Fibroblast of gingiva (primary cell): ENCODE data around the gene ASTN2.
"Not testable (repeated sequence)": the region's sequence is repeated elsewhere in the genome, so short reads cannot be mapped to it uniquely, and the experiment has no call there.

Experiments used
- DNase-seq: peaks from one replicate; pipeline ENCODE4 v3.0.0-alpha.2; 2011; ENCODE audit warnings: low read depth

The ASTN2 gene

DNA sequence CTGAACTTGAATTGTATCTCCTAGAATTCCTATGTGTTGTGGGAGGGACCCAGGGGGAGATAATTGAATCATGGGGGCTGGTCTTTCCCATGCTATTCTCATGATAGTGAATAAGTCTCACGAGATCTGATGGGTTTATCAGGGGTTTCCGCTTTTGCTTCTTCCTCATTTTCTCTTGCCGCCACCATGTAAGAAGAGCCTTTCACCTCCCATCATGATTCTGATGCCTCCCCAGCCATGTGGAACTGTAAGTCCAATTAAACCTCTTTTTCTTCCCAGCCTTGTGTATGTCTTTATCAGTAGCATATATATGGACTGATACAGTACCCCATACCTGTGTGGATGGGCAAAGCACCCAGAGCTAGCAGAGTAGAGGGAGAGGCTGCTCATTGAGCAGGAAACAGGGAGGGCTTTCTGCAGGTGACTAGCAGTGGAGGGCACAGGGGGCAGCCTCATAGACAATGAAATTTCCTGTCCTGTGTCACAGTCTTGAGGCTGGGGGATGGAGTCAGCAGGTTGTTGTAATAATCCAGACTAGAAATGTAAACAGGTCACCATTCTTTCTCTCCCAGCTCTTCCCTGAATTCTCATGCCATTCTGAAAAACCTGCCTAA, 496.9 kb downstream of the ASTN2 start:
- DNase-seq = not testable (repeated sequence)

DNA sequence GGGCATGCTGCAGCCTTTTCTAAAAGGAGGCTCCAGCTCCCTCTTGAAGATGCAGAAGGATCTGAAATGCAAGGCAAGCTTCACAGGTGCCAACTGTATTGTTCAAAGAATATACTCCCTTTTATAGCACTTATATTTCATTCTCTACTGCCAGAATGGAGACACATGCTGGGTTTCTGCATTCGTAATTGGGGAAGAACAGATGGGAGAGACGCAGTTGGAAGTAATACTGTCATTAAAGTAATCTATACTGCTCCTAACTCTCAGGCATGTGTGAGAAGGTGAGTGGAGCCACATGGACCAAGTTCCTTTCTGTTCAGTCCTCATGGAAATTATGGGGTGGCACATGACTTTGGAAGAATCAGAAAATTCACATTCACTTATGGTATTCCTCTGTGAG, 501.3 kb downstream of the ASTN2 start:
- no peak for DNase-seq

DNA sequence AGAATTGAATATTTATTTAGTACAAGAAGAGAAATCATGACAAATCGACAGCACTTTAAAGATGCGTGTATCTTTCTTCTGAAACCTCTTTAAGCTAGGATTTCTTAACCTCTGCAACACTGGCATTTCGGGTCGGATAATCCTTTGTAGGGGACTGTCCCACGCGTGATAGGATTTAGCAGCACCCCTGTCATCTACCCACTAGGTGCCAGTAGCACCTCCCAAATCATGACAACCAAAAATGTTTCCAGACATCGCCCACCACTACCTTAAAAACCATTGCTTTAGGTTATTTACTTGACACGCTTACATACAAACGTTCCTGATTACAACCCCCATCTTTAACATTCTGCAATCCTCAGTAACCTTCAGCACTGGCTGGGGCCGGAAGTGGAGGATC, 504.7 kb downstream of the ASTN2 start:
- no peak for DNase-seq

DNA sequence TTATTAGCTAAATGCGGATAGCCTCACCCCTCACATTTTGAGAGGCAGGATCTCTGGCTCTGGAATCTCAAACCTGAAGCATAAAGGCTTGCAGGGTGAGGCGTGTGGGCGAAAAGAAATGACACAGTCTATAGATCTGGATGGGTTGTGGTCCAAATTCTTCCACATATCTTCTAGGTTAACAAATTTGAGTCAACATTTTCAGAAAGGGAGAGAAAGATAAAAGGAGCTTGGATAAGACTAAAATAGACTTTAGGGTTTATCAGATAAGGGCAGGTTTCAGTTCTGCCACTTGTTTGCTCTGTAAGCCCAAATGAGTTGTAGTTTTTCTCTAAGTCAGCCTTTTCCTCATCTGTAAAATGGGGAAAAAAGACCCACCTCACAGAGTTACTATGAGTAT, 506.9 kb downstream of the ASTN2 start:
- no peak for DNase-seq

DNA sequence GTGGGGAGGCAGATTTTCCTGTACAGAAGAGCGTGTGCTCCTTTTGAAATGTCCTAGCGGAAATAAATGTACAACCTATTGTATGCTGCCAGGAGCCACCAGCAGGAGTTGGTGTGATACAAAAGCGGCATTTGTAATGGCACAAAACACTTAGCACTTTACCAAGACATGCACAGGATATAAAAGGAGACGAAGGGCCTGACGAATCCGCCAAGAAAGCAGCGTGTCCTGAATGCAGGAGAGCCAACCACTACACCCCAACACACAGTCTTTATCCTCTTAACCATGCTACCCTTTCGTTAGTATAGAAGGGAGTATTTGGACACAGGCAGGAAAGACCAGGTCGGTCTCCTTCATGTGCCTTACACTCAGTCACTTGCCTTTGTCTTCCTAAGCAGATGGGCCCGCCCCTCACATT, 509.7 kb downstream of the ASTN2 start:
- DNase-seq = no peak

DNA sequence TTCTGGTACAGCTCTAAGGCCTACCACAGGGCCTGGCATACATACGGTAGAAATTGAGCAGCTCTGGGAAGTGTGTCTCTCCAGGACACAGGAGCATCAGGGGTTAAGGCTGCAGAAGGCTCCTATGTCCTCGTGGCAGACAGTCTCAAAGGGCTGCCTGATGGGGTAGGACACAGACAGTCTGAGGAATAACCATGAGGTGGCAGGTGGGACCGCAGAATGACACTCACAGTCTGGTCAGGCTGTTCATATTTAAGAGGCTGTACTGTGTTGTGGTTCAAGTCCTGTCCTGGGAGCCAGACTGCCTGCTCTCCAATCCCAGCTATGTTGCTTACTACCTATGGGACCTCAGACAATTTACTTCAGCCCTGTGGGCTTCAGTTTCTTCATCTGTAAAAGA, 510.7 kb downstream of the ASTN2 start:
- DNase-seq = no peak

DNA sequence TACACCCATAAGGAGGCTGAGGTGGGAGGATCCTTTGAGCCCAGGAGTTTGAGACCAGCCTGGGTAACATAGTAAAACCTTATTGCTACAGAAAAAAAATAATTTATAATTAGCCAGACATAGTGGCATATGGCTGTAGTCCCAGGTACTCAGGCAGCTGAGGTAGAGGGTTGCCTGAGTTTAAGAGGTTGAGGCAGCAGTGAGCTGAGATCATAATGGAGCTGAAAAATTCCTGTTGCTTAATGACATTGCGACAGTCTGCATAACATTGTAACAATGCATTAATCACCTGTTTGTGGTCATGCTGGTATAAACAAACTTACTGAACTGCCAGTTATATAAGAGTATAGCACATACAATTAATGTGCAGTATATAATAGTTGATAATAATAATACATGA, 513.6 kb downstream of the ASTN2 start:
- no peak for DNase-seq

DNA sequence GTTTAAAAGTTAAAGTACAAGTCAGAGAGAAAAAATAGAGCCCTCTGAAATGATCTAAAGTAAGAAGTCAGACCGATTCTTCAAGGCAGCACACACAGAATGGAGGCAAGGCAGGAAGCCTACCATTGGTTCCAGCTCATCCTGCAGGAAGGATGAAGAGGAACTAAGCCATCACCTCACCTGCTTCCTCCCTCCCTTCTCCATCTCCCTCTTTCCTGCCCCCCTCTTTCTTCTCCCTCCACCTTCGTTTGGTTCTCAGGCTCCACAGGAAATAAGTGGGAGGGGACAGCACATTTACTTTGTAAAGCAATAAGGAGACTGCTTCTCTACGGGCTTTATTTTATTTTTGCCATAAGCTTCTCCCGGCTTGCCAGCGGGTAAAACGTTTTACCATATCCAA, 514.3 kb downstream of the ASTN2 start:
- no peak for DNase-seq

DNA sequence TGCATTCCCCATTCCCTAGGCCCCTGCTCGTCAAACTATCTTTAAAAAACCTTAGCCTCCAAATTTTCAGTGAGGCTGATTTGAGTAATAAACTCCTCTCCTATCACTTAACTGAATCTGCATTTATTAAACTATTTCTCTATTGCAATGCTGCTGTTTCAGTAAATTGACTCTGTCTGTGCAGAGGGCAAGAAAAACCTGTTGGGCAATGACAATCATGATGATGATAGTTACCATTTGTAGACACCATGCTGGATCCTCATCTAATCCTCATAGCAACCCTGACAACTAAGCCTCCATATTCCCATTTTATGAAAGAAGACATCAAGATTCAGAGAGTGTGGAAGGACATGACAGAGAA, 514.9 kb downstream of the ASTN2 start:
- no peak for DNase-seq

DNA sequence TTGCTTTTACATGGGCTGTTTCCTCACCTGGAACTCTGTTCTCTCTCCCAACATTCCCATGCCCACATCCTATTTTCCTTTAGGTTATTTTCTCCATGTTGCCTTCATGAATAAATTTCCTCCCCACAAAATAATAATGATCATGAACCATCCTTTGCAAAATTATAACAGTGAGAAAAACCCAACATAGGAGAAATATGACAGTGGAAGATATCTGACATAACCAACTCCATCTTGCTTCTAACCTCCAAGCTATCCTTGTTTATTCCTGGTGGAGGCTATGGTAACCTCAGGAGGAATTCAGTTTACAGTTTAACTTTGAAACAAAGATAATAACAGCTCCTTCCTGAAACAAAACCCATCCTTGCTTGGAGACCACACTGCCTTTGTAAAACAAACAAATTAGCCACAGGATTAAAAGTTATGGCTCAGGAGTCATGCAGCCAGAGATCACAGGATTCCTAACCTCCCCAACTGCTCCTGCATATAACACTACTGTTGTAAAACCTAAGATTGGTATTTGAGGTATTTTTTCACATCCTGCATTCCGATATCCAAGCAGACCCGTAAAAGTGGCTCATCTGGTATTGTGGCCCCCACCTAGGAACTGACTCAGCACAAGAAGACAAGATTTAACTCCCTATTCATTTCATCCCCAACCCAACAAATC, 515.4 kb downstream of the ASTN2 start:
- DNase-seq = no peak

DNA sequence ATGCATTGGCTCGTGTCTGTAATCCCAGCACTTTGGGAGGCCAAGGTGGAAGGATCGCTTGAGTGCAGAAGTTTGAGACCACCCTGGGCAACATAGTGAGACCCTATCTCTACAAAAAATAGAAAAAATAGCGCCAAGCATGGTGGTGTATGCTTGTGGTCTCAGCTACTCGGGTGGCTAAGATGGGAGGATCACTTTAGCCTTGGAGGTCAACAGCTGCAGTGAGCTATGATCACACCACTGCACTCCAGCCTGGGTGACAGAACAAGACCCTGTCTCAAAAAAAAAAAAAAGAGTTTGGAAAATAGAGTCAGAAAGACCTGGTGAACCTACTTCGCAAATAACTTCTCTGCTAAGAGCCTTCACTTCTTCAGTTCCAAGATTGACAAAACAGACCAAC, 516.7 kb downstream of the ASTN2 start:
- not testable (repeated sequence) for DNase-seq

DNA sequence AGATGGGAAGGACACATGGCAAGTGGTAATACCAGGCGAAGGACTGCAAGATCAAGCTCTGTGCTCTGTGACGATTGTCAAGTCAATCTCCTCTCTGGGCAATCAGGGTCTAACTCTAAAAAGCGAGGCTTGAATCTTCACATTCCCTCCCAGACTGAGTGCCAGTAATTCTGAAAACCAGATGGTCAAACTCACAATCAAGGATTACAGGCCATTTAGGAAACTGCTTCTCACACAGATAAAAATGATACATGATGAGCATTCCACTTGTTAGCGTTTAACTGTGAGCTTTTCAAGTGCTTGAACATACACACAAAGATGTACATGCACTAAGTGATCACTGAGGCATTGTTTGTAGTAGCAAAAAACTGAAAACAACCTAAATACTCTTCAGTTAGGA, 517.7 kb downstream of the ASTN2 start:
- DNase-seq = no peak

DNA sequence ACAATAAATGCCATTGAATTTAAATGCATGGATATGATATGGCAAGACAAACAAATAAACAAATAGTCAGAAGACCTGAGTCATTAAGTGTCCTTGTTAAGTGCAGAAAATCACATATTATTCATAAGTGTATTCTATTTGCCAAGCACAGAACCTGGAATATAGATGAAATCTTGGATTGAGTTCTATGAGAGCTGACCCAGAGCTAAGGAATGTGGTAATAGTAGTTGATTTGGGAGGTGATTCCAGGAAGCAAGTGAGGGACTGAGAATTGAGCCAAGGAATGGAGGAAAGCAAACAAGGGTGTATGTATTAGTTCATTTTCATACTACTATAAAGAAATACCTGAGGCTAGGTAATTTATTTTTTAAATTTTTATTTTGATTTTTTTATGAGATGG, 518.9 kb downstream of the ASTN2 start:
- DNase-seq = no peak

DNA sequence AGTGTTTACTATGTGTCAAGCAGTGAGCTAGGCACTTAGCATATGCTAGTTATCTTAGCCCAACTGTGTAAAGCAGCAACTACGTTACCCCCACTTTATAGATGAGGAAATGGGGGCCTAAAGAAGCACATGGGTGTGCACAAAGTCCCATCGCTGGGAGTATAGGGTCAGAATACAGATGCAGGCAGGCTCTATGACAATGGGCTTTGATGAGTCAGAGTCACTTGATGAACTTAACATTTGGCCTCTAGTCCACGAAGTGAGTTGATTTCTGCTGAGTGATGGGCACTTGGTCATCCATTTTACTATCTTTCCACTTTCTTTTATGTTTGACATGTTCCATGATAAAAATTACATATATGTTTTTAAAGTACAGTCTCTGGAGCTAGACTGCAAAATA, 523.4 kb downstream of the ASTN2 start:
- no peak for DNase-seq

DNA sequence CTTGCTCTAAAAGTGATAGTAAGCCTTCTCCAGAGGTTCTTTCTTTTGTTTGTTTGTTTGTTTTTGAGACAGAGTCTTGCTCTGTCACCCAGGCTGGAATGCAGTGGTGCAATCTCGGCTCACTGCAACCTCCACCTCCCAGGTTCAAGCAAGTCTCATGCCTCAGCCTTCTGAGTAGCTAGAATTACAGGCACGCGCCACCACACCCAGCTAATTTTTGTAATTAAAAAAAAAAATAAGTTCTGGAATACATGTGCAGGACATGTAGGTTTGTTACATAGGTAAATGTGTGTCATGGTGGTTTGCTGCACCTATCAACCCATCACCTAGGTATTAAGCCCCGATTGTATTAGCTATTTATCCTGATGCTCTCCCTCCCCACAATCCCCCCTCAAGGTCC, 526.4 kb downstream of the ASTN2 start:
- DNase-seq = not testable (repeated sequence)

DNA sequence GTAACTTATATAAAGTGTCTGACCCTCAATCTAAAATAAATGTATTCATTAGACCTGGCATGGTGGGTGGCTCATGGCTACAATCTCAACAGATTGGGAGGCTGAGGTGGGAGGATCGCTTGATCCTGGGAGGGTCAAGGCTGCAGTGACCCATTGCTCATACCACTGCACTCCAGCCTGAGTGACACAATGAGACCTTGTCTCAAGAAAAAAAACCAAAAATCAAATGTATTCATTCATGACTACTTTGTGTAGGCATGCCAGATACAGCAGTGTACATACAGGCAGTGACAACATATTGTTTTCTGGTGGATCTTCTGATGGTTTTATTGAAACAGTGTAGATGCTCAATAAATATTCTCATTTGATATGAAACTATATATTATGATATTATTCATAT, 526.8 kb downstream of the ASTN2 start:
- DNase-seq = no peak

DNA sequence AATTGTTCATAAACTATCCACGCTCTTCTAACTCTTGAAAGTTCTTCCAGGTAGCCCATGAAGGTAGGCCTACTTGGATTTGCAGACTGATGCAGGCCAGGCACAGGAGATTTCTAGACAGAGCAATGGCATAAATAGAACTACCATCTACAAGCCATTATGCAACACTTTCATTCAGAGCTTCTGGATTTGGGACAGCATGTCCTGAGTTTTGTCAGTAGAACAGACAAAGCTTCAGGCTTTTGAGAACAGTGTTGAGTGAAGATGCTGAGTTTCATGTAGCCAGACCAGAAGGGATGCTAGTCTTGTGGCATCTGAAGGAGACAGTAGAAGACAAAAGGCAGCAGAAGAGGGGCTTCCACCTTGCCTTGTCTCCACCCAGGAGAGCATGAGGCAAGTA, 531.2 kb downstream of the ASTN2 start:
- DNase-seq = no peak

DNA sequence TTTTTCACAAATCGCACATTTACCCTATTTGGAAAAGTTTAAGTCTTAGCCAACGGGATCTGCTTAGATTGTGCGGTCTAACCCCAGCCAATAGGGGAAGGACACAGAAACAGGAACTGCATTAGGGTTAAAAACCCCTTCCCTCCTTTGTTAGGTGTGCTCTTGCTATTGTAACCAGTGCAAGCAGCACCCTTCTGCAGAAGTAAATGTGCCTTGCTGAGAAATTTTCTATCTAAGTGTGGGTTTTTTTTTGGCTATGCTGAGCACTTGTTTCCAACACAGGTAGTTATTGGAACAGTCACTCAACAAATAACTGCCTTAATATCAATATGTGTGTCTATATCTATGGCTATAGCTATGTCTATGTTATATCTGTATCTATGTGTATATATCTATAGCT, 537.8 kb downstream of the ASTN2 start:
- no peak for DNase-seq

DNA sequence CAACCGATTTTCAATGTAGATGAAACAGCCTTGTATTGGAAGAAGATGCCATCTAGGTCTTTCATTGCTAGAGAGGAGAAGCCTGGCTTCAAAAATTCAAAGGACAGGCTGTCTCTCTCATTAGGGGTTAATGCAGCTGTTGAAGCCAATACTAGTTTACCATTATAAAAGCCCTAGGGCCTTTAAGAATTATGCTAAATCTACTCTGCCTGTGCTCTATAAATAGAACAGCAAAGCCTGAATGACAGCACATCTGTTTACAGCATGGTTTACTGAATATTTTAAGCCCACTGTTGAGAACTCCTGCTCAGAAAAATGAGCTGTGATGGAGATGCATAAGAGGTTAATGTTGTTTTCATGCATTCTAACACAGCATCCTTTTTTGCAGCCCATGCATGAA, 539.3 kb downstream of the ASTN2 start:
- no peak for DNase-seq

DNA sequence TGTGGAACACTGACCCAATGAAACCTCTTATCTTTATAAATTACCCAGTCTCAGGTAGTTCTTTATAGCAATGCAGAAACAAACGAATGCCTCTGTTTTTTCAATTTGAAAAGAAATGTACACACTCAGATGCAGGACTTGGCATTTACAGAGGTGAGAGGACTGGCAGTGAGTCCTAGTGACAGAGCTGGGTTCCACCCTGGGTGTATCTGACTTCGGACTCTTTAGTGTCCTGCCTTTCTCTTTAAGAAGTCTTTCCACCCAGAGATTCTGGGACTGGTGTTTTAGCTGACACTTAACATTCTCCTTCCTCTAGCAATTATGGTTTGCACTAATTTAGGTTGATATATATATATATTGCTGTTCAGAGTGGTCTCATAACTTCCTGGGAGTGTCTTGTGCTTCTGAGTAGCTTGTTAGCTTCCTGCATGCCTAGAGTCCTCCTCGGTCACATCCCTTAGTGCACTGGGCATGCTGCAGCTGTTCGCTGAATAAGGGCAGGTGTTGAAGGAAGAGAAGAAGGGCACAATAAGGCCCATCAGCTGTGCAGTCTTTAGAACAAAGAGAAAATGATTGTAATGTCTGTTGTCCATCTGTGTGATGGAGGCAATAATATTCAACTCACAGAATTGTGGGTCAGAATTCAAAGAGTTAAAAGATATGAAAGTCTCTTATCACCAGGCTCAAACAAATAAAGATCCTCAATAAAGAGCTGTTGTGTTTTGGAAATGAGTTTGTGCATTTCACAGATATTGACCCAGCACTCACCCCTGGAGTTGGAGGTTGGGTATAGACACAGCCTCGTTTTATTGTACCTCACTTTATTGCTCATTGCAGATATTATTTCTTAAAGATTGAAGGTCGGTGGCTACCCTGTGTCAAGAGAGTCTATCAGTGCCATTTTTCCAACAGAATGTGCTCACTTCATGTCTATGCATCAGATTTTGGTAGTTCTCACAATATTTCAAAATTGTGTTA, 540.6 kb downstream of the ASTN2 start:
- no peak for DNase-seq

DNA sequence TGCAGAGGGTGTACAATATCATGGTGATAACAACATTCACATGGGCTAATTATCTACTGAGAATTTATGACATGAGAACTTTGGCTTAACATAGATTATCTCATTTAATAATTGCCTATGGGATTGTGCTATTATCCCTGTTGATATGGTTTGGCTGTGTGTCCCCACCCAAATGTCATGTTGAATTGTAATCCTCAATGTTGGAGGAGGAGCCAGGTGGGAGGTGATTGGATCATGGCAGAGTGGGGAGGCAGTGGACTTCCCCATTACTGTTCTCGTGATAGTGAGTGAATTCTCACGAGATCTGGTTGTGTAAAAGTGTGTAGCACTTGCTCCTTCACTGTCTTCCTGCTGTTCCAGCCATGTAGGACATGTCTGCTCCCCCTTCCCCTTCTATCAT, 541.4 kb downstream of the ASTN2 start:
- no peak for DNase-seq

DNA sequence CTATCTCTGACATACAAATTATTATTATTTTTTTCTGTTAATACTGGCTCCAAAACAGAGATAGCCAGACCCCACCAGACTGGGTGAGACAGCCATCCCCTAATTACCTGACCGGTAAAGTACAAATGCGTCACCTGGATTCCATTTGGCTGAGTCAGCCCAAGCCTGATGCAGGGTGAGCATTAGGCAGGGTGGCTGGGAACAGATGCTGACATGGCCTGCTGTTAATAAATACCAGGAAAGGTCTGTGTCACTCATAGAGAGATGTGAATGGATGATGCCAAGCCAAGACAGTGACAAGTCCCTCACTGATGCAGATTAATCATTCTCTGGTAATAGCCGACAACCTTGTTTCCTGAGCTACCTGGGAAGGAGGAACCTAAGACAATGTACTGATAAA, 544.3 kb downstream of the ASTN2 start:
- no peak for DNase-seq

DNA sequence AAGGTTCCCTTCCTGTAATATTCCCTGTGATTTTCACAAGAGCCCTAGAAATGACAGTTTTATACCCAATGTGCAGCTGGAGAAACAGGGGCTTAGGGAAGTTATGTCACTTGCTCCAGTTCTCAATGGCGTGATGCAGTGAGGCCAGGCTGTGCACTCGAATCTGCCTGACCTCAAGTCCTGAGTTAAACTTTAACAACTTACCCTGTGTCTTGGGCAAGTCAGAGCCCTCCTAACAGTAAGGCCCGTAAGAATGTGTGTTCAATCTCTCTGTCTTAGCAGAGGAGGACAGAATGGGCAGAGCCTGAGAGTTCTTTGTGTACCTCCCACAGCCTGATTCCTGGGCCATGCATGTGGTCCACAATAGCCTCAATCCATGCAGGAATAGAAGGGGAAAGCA, 546.7 kb downstream of the ASTN2 start:
- no peak for DNase-seq
